HG03139 (cell line): ENCODE data around the gene ITLN1.
A peak's percentile ranks its signal among the peaks of the same experiment; 100 is the strongest.
"Not testable (repeated sequence)": the region's sequence is repeated elsewhere in the genome, so short reads cannot be mapped to it uniquely, and the experiment has no call there.

Experiments used
- ATAC-seq: cut with Tn5 transposase; IDR thresholded peaks from one replicate; pipeline ENCODE4 v1.9.1; 2021; ENCODE audit not compliant: unreplicated experiment

Gene ITLN1

GRCh38 chr1:160883581-160884513 is 1.1 kb downstream of the ITLN1 start:
- ATAC-seq = no peak

- ATAC-seq = no peak
Observed at GRCh38 chr1:160882582-160882981, 2.4 kb downstream of the ITLN1 start.

GRCh38 chr1:160881264-160881663 is 3.7 kb downstream of the ITLN1 start:
- ATAC-seq = not testable (repeated sequence)

GRCh38 chr1:160880216-160880615 is 4.8 kb downstream of the ITLN1 start:
- ATAC-seq = no peak

- ATAC-seq = no peak
Observed at GRCh38 chr1:160879056-160879455, 5.9 kb downstream of the ITLN1 start.

- no peak for ATAC-seq
Observed at GRCh38 chr1:160877221-160877620, 7.8 kb downstream of the ITLN1 start.

GRCh38 chr1:160876311-160876710 is 8.7 kb downstream of the ITLN1 start:
- ATAC-seq = no peak

- ATAC-seq = not testable (repeated sequence)
Observed at GRCh38 chr1:160875591-160875990, 9.4 kb downstream of the ITLN1 start.

- ATAC-seq = no peak
Observed at GRCh38 chr1:160874935-160875334, 10.0 kb downstream of the ITLN1 start.

- ATAC-seq = no peak
Observed at GRCh38 chr1:160868141-160868540, 16.8 kb downstream of the ITLN1 start.

- not testable (repeated sequence) for ATAC-seq
Observed at GRCh38 chr1:160867651-160868050, 17.3 kb downstream of the ITLN1 start.

- no peak for ATAC-seq
Observed at GRCh38 chr1:160866695-160867260, 18.2 kb downstream of the ITLN1 start.

GRCh38 chr1:160866001-160866694 is 18.8 kb downstream of the ITLN1 start:
- ATAC-seq = no peak

GRCh38 chr1:160865337-160865736 is 19.6 kb downstream of the ITLN1 start:
- ATAC-seq = no peak

- no peak for ATAC-seq
Observed at GRCh38 chr1:160864173-160864572, 20.8 kb downstream of the ITLN1 start.

- no peak for ATAC-seq
Observed at GRCh38 chr1:160863774-160864131, 21.2 kb downstream of the ITLN1 start.

- no peak for ATAC-seq
Observed at GRCh38 chr1:160863061-160863773, 21.8 kb downstream of the ITLN1 start.

GRCh38 chr1:160862203-160863060 is 22.5 kb downstream of the ITLN1 start, which contains the start of gene CD244:
Gene CD244, minus strand, starts transcription at chr1:160862887. Its CDS starts 210 bp downstream, at chr1:160862677.
- ATAC-seq = peak; percentile 54

GRCh38 chr1:160860840-160861505 is 24.0 kb downstream of the ITLN1 start:
- no peak for ATAC-seq

GRCh38 chr1:160859166-160859565 is 25.8 kb downstream of the ITLN1 start:
- ATAC-seq = no peak
